ENCODE data around the gene CARD19. TPM values are rescaled to one million over a fixed set of nuclear protein-coding genes. Genes with fewer than 3 reads are reported as not detected.

The CARD19 gene
- total and polyA plus RNA-seq, 2 of the 8 experiments (the other 6 are each of a cell fraction or from before 2014, with no cell fraction given): 21.2 to 112 TPM

DNA sequence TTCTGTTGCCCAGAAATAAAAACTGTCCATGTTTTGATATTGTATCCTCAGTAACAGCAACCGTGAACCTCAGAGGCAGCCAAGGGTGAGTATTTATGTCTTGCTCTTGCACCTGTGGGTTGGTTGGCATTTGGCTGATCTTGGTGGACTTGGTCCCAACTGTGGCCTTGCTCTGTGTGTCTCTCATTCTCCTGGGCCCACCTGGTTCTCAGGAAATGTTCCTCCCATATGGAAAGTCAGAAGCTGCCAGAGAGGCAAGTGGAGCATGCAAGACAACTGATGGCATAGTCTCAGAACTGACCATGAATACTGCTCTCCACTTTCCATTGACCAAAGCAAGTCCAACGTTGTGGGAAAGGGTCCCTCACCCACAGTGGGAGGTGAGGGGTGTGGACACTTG is 51.6 kb downstream of the CARD19 start:
- no peak overlapping the region for H3K4me3 ChIP-seq (ENCODE audit: extremely low read depth in 1 of 4, insufficient read depth in 2 of 4, low read depth in 3 of 4, low read length in 4 of 4)
- no peaks in the 10 kb centered on the region; a peak in 1 of 4 replicates for H3K9me3 ChIP-seq (ENCODE audit: insufficient read depth in 2 of 2, low read depth in 1 of 2, low read length in 1 of 2)
- H2AFZ ChIP-seq (ENCODE audit: low read length): no peak overlapping the region
- H3K4me1 ChIP-seq (replicated peaks in 1 of 4; ENCODE audit: control insufficient read depth in 3 of 4, insufficient read depth in 4 of 4, low read length in 3 of 4): peaks cover 0 to 8% (median 3%) of the 10 kb centered on the region in 4 experiments; a peak in 2 of 7 replicates
- no peak for FAIRE-seq
- H2AK5ac ChIP-seq (ENCODE audit: low read depth, low read length): no peak overlapping the region
- no peaks in the 10 kb centered on the region for H4K20me1 ChIP-seq (replicated peaks in 1 of 2; ENCODE audit: control insufficient read depth in 1 of 2, insufficient read depth in 2 of 2, low read length in 2 of 2)
- 82% methylated on average over 2 of the region's 2 CpGs; no CpG with 5 or more reads in 1 of the 2 experiments for WGBS, 2 experiments (ENCODE audit: extremely low coverage in 1 of 2, insufficient coverage in 1 of 2, insufficient read length in 1 of 2, insufficient replicate concordance in 2 of 2, low coverage in 1 of 2, low lambda C conversion rate in 2 of 2, missing lambda C conversion rate in 1 of 2)
- no peak overlapping the region for H2BK15ac ChIP-seq (ENCODE audit: low read length)
- no peak overlapping the region for H3K27ac ChIP-seq (ENCODE audit: low read depth, low read length)
- ChIA-PET CTCF (ENCODE audit: partially characterized antibody) (no interaction called here), POLR2A (ENCODE audit: partially characterized antibody) (no interaction called here)
- no peaks in the 10 kb centered on the region for H3K27me3 ChIP-seq (replicated peaks in 1 of 4; ENCODE audit: control insufficient read depth in 3 of 4, extremely low read depth in 1 of 4, insufficient read depth in 3 of 4, low read length in 3 of 4)
- H3K23me2 ChIP-seq (ENCODE audit: low read depth, low read length): no peaks in the 10 kb centered on the region
- no peak overlapping the region for H3K23ac ChIP-seq (ENCODE audit: insufficient read length)
- H3K79me2 ChIP-seq (ENCODE audit: control insufficient read depth in 1 of 2, insufficient read depth in 2 of 2, low read length in 2 of 2): no peaks in the 10 kb centered on the region
- H4K5ac ChIP-seq (ENCODE audit: insufficient read length, low read depth, low read length): no peak overlapping the region
- no peak overlapping the region for H2BK5ac ChIP-seq (ENCODE audit: low read depth, low read length)
- H3K79me1 ChIP-seq (ENCODE audit: low read depth, low read length): no peaks in the 10 kb centered on the region
- H3K18ac ChIP-seq (ENCODE audit: extremely low read depth, low read length): no peak overlapping the region
- H2BK12ac ChIP-seq (ENCODE audit: low read depth, low read length): no peak overlapping the region
- H2BK120ac ChIP-seq (replicated peaks; ENCODE audit: low read depth, low read length): no peak overlapping the region
- H4K8ac ChIP-seq (ENCODE audit: extremely low read depth, insufficient read depth, low read length): no peak overlapping the region
- H3K4ac ChIP-seq (replicated peaks; ENCODE audit: insufficient read length, low read depth, low read length): no peak overlapping the region
- H4K91ac ChIP-seq (replicated peaks; ENCODE audit: insufficient read length, low read length): no peak overlapping the region
- no peak overlapping the region for H3K56ac ChIP-seq (replicated peaks; ENCODE audit: insufficient read length, low read depth, low read length)
- no peak overlapping the region for H2BK20ac ChIP-seq (ENCODE audit: low read length)
- no peaks in the 10 kb centered on the region; a peak in 1 of 8 replicates for H3K36me3 ChIP-seq (ENCODE audit: control insufficient read depth in 2 of 4, insufficient read depth in 4 of 4, low read length in 3 of 4)
- no peak overlapping the region for H3K4me2 ChIP-seq (ENCODE audit: insufficient read depth in 1 of 2, low read depth in 2 of 2, low read length in 2 of 2)
- no peak overlapping the region for H3K9ac ChIP-seq (replicated peaks in 1 of 4; ENCODE audit: extremely low read depth in 1 of 4, low read depth in 3 of 4, low read length in 3 of 4)
- no peak overlapping the region for H3K14ac ChIP-seq (ENCODE audit: insufficient read length)
- no peak for DNase-seq (ENCODE audit: low read depth in 1 of 2, low spot score in 2 of 2)
- TF ChIP-seq TAF1 (IDR thresholded peaks at IDR 0.05; ENCODE audit: low read depth, low read length) (no peak), CBX8 (IDR thresholded peaks at IDR 0.05; ENCODE audit: borderline replicate concordance, low read depth, low read length) (no peak), TEAD4 (IDR thresholded peaks at IDR 0.05; ENCODE audit: low read depth, low read length) (no peak), SAP30 (IDR thresholded peaks at IDR 0.05; ENCODE audit: insufficient read depth, insufficient replicate concordance, low read length) (no peak), GABPA (IDR thresholded peaks at IDR 0.05; ENCODE audit: borderline replicate concordance, insufficient read depth, low read length) (no peak), SRF (IDR thresholded peaks at IDR 0.05; ENCODE audit: low read depth, low read length) (no peak)
- TF ChIP-seq, protein P1, sequence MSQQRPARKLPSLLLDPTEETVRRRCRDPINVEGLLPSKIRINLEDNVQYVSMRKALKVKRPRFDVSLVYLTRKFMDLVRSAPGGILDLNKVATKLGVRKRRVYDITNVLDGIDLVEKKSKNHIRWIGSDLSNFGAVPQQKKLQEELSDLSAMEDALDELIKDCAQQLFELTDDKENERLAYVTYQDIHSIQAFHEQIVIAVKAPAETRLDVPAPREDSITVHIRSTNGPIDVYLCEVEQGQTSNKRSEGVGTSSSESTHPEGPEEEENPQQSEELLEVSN (IDR thresholded peaks at IDR 0.05): no peak

All from H1 (cell line).